SK-N-MC (cell line): ENCODE data around the gene MTNR1B.

ENCODE experiments used
- EZH2 ChIP-seq: fragments of 200-600 bp; sonication (generic); IDR thresholded peaks from one replicate; pipeline ENCODE4 v1.6.1; 2017; ENCODE audit warnings: antibody characterized with exemption
- FOXP2 ChIP-seq: optimal IDR thresholded peaks from 2 replicates; pipeline ENCODE3; 2011; ENCODE audit warnings: mild to moderate bottlenecking, moderate library complexity; ENCODE audit not compliant: insufficient read depth; ENCODE audit errors: extremely low read length, control extremely low read depth
- POLR2AphosphoS5 ChIP-seq: IDR thresholded peaks from 2 replicates; pipeline ENCODE4 v1.6.1; 2012; ENCODE audit warnings: mild to moderate bottlenecking, low read depth, low read length, borderline replicate concordance

- TF ChIP-seq POLR2AphosphoS5 (no peak), EZH2 (no peak), FOXP2 (no peak)
These were observed 5.8 kb downstream of the MTNR1B start for GRCh38 chr11:92975285-92975684.
